BJ (cell line): ENCODE data around the gene RAB29. TPM values are rescaled to one million over a fixed set of nuclear protein-coding genes. Genes with fewer than 3 reads are reported as not detected.

Experiments
- CTCF ChIA-PET: fragments of 350-600 bp; formaldehyde crosslinking; extraction: SDS; loops from one replicate; lab custom pipeline; 2021; ENCODE audit warnings: antibody characterized with exemption, inconsistent platforms; lab: Yijun Ruan, JAX
- POLR2A ChIA-PET: fragments of 300-600 bp; sonication (Branson Sonifier 250); formaldehyde crosslinking; extraction: SDS; loops from one replicate; lab custom pipeline; 2021; ENCODE audit warnings: antibody characterized with exemption; lab: Charles Lee
- DNase-seq: peaks from one replicate; pipeline ENCODE4 v3.0.0-alpha.2; 2011; ENCODE audit warnings: low read depth
- H3K27me3 ChIP-seq: 2 replicates; pipeline ENCODE4 v1.6.0; 2011; ENCODE audit warnings: low read length; ENCODE audit not compliant: control insufficient read depth, insufficient read depth
- H3K36me3 ChIP-seq: 2 replicates; pipeline ENCODE4 v1.5.1; 2011; ENCODE audit warnings: low read length; ENCODE audit not compliant: control insufficient read depth, insufficient read depth
- H3K4me3 ChIP-seq: 2 replicates; pipeline ENCODE4 v1.5.1; 2011; ENCODE audit warnings: low read depth, mild to moderate bottlenecking, control low read depth, low read length
- CTCF ChIP-seq: IDR thresholded peaks from 2 replicates; pipeline ENCODE4 v1.5.1; 2011; ENCODE audit warnings: low read depth, mild to moderate bottlenecking, control low read depth, inconsistent platforms, low read length, moderate library complexity; ENCODE audit not compliant: insufficient read depth
- polyA plus RNA-seq: library from polyadenylated mRNA; depleted of rRNA; stranded (reverse); fragments of >200 nt; gene quantifications from 2 replicates; pipeline ENCODE4 v1.2.3, GENCODE V29; 2011

RAB29 gene
- polyA plus RNA-seq, 1 experiment, result 12.1 TPM

GRCh38 chr1:205804605-205805004 is 29.3 kb upstream of the RAB29 start:
- POLR2A ChIA-PET, result no interaction called here

GRCh38 chr1:205803986-205804385 is 28.7 kb upstream of the RAB29 start:
- H3K36me3 ChIP-seq, result peaks cover 13% of the 10 kb centered on the region
- TF ChIP-seq CTCF, result no peak
- ChIA-PET CTCF (interaction anchor here (1.5 to 3.7 kb wide), 4 partner anchors 11 to 173 kb away, joined by 4 to 29 read pairs (median 6); no protein-coding TSS in a partner anchor), POLR2A (no interaction called here)
- H3K27me3 ChIP-seq, result no peaks in the 10 kb centered on the region
- no peak for DNase-seq
- H3K4me3 ChIP-seq, result no peak overlapping the region

More at GRCh38 chr1:205804605-205805004, 29.3 kb upstream of the RAB29 start:
- TF ChIP-seq CTCF, result no peak
- Histone ChIP-seq H3K4me3 (no peak overlapping the region), H3K36me3 (peaks cover 9% of the 10 kb centered on the region), H3K27me3 (no peaks in the 10 kb centered on the region)
- CTCF ChIA-PET, result interaction anchor here (1.5 to 3.7 kb wide), 4 partner anchors 10 to 173 kb away, joined by 4 to 29 read pairs (median 6); no protein-coding TSS in a partner anchor
- DNase-seq, result no peak

GRCh38 chr1:205802060-205802459 is 26.8 kb upstream of the RAB29 start:
- no peak for TF ChIP-seq CTCF
- H3K4me3 ChIP-seq, result no peak overlapping the region
- H3K27me3 ChIP-seq, result no peaks in the 10 kb centered on the region
- no peak for DNase-seq
- peaks cover 21% of the 10 kb centered on the region for H3K36me3 ChIP-seq
- ChIA-PET POLR2A (no interaction called here), CTCF (interaction anchor here (0.6 to 1.2 kb wide), 4 partner anchors 10 to 1897 kb away, joined by 3 to 4 read pairs (median 3); no protein-coding TSS in a partner anchor)

- ChIA-PET POLR2A (no interaction called here), CTCF (interaction anchor here (0.9 to 1.6 kb wide), 3 partner anchors 9 to 176 kb away, joined by 3 to 4 read pairs (median 4); no protein-coding TSS in a partner anchor)
- no peak for TF ChIP-seq CTCF
- H3K36me3 ChIP-seq, result peaks cover 25% of the 10 kb centered on the region
- no peak overlapping the region for H3K4me3 ChIP-seq
- no peak for DNase-seq
- H3K27me3 ChIP-seq, result no peaks in the 10 kb centered on the region
Measured at GRCh38 chr1:205800981-205801703, 25.9 kb upstream of the RAB29 start.

- Histone ChIP-seq H3K27me3 (no peaks in the 10 kb centered on the region), H3K4me3 (no peak overlapping the region), H3K36me3 (peaks cover 29% of the 10 kb centered on the region)
- ChIA-PET POLR2A (no interaction called here), CTCF (interaction anchor here (1.6 to 4.9 kb wide), 2 partner anchors 9 to 178 kb away, joined by 4 to 21 read pairs; no protein-coding TSS in a partner anchor)
- no peak for DNase-seq
- no peak for TF ChIP-seq CTCF
Measured at GRCh38 chr1:205800427-205800826, 25.1 kb upstream of the RAB29 start.
